Measurements from ENCODE around the gene PARD3.

GRCh38 chr10:34423673-34424625 is 391.1 kb downstream of the PARD3 start:
- TF ChIP-seq L3MBTL2 (conservative IDR thresholded peaks at IDR 0.05), result no peak
- TF ChIP-seq FOXK2 (IDR thresholded peaks at IDR 0.05), result no peak
- no peak for TF ChIP-seq HDGF (IDR thresholded peaks at IDR 0.05; ENCODE audit: borderline replicate concordance)
- no peak for TF ChIP-seq TARDBP (IDR thresholded peaks at IDR 0.05)
- no peak for TF ChIP-seq FOXM1 (IDR thresholded peaks at IDR 0.05; ENCODE audit: borderline replicate concordance)
- no peak for TF ChIP-seq LEF1 (IDR thresholded peaks at IDR 0.05; ENCODE audit: borderline replicate concordance)
